GM19193 (cell line): Measurements from ENCODE around the gene RHOT1.

Source experiments
- POLR2A ChIP-seq: IDR thresholded peaks from 4 replicates; pipeline ENCODE4 v1.6.1; 2011; ENCODE audit not compliant: insufficient read depth, insufficient read length; ENCODE audit errors: extremely low read depth

RHOT1 gene

DNA sequence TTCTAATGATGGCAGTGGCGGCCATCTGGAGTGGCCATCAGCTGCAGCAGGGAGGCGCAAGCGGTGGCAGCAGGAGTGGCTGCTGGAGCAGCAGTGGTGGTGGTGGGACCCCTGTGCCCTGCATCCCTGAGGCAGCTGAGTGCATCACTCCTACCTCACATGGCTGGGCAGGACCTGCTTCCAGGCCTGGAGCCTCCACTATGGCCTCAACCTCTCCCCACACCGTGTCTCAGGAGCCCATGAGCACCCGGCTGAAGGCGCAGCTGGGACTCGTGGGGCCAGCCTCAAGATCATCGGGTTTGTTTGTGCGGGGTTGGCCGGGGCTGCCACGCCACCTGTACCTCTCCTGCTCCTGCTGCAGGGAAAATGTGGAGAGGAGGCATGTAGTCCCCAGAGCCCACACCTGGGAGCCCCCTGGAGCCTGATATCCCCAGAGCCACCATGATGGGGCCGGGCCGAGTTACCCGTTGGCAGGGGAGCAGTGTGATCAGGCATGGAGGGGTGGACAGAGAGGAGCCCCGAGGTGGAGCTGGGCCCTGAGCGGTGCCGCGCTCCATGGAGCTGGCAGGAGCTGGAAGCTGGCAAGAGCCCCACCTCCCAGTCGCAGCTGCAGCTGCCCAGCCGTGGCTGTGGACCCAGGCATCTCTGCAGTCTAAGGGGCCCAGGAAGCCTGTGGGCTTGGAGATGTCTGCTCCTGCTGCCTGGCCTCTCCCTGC, 16.7 kb downstream of the RHOT1 start:
- no peak for TF ChIP-seq POLR2A

DNA sequence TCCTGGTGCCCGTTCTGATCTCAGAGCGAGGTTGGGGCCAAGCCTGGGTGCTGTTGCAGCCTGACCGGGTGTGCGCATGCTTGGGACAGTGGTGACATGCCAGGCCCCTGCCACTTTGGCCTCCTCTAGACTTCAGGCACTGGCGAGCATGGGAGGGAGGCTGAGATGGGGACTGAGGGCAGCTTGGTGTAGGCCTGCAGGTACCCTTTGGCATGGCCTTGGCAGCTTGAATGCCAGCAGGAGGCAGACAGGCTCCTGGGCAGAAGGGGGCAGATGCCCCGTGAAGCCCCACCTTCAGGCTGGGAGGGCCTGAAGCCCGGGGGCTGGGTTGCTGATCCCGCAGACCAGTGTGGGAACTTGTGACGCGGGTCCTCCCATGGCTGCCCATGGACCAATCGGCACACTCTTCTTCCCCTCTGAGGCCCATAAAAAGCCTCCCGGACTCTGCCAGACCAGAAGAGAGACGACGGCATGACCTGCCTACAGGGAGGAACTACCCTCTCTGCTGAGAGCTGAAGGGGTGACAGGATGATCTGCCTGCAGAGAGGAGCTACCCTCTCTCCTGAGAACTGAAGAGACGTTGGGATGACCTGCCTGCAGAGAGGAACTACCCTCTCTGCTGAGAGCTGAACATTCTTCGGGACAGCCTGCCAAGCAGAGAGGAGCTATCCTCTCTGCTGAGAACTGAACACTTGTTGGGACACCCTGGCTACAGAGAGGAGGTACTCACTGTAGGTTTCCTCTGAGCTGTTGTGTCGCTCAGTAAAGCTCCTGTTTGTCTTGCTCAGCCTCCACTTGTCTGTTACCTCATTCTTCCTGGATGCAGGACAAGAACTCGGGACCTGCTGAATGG, 17.5 kb downstream of the RHOT1 start:
- no peak for TF ChIP-seq POLR2A

DNA sequence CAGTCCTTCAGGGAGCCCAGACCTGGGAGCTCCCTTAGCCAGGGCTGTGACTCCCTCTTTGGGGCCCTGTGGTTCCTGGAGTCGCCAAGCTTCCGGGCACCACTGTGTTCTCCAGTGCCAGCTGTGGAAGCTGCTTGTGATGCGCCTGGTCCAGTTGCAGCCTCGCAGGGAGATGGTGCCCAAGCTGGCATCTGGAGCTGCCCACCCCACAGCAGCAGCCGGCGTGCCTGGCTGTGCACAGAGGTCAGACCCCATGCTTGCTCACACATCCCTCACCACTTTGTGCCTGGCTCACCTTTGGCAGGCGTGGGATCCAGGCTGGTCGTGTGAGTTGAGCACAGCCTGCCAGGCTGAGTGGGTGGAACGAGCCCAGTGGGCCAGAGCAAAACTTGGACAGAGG, 18.2 kb downstream of the RHOT1 start:
- no peak for TF ChIP-seq POLR2A

DNA sequence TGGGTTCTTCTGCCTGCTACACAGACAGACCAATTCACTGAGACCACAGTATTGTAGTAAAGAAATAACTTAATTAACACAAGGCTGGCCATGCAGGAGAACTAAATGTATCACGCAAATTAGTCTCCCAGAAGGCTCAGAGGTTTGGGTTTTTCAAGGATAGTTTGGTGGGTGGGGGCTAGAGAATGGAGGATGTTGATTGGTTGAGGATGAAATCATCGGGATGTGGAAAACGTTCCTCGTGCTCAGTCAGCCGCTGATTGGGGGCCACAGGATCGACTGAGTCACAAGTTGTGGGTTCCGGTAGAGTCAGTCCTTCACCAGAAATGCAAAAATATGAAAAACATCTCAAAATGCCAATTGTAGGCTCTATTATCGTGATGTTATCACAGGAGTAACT, 18.7 kb downstream of the RHOT1 start:
- TF ChIP-seq POLR2A: no peak

DNA sequence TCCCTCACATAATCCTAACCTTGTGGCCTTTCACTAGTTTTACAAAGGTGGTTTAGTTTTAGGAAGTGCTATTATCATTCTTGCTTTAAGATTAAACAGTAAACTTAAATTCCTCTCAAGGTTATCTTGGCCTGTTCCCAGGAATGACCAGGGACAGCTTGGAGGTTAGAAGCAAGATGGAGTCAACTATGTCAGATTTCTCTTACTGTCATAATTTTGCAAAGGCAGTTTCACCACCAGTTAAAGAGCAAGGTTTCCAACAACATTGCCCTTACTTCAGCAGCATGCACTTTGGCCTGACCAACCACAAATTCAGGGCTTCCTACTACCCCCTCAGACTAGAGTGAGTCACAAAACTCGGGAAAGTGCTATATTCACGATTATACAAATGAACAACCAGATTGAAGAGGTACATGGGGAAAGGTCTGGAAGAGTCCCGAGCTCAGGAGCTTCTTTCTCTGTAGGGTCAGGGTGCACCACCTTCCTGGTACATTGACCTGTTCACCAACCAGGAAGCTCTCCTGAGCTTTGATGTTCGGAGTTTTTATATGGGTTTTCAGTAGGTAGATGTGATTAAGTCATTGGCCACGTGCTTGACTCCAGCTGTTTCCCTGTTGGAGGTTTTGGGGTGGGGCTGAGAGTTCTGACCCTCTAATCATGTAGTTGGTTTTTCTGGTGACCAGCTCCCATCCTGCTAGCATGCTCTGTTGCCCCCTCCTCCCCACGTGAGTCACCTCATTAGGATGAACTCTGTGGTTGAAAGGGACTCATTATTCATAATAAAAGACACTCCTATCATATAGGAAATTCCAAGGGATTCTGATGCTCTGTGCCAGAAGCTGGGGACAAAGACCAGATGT, 19.4 kb downstream of the RHOT1 start:
- no peak for TF ChIP-seq POLR2A

DNA sequence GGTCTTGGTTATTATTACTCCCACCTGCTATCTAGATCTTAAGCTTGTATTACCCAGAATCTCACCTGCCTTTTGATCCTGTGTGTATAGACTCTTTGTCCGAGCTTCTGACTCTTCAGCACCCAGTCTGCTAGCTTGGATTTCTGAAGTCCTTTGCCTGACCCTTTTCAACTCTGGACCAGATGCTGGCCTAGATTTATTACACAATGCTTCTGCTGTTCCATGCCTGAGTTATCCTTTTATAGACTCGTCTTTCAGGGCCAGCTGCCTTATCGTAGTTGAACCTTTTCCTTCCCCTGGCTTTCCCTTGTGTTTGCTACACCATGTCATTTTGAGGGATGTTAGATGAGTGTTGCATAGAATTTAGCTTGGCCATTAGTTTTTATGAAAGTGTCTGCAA, 32.6 kb downstream of the RHOT1 start:
- TF ChIP-seq POLR2A: no peak

DNA sequence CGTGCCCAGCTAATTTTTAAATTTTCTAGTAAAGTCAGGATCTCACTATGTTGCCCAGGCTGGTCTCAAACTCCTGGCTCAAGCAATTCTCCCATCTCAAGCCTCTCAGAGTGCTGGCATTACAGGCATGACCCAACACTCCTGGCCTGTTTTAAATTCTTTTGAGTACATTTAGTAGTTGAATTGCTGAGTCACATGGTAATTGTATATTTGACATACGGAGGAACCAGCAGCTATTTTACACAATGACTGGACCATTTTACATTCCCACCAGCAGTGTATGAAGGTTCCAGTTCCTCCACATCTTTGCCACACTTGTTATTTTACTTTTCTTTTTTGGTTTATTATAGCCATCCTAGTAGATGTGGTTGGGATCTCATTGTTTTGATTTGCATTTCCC, 43.6 kb downstream of the RHOT1 start:
- no peak for TF ChIP-seq POLR2A

DNA sequence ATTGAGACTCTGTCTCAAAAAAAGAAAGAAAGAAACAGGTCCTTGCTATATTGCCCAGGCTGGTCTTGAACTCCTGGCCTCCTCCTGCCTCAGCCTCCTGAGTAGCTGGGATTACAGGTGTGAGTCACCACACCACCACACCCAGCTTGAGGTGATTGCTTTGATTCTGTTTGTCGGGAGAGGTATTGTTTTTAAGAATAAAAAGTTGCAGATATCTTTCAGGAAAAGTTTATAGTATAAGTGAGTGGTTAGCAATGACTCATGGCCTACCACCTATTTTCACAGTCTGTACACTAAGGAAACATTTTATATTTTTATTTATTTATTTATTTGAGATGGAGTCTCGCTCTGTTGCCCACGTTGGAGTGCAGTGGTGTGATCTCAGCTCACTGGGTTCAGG, 45.0 kb downstream of the RHOT1 start:
- no peak for TF ChIP-seq POLR2A

DNA sequence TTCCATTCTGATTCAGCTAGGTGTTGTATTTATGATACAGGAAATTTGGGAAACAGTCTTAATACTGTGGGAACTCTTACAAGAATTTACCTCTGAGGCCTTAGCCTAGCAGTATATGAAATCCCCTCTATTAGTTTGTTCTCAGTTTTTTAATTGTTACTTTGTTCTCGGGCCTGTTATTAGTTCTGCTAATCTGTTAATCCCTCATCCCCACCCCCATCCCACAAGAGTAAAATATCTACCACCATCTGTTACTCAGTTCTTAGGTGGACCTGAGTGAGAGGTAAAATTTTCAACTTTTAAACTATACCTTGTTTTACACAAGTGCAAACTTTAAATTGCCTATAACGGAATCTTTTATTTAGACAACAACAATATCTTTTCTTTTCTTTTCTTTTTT, 47.0 kb downstream of the RHOT1 start:
- no peak for TF ChIP-seq POLR2A

DNA sequence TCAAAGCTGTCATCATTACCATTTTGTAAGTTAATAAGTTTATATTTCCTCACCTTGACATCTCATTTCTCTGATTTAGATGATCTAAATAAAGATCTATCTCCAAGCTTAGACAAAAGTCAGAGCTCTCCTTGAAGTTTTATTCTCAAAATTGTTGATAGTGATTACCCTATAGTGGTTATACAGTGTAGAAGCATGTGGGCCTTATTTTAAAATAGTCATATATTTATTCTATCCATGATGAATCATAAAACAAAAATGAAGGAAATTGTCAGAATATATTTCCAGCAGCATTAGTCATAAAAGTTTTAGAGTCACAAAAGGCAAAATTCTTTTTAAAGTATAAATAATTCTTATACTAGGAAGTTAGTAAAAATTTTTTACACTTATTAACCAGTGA, 49.0 kb downstream of the RHOT1 start:
- no peak for TF ChIP-seq POLR2A

DNA sequence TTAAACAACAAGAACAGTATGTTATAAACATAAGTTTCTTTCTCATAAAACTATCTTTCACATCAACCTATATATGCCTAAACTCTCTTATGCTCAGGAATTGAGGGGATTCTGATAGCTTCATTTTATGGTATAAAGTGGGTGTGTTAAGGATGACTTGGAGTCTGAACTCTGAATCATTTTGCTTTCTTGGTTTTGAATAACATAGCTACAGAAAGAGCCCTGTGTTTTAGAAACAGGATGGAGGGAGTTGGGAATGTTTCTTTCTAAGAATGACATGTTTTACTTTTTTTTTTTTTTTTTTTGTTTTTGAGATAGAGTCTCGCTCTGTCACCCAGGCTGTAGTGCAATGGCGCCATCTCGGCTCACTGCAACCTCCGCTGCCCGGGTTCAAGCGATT, 50.1 kb downstream of the RHOT1 start:
- TF ChIP-seq POLR2A: no peak

DNA sequence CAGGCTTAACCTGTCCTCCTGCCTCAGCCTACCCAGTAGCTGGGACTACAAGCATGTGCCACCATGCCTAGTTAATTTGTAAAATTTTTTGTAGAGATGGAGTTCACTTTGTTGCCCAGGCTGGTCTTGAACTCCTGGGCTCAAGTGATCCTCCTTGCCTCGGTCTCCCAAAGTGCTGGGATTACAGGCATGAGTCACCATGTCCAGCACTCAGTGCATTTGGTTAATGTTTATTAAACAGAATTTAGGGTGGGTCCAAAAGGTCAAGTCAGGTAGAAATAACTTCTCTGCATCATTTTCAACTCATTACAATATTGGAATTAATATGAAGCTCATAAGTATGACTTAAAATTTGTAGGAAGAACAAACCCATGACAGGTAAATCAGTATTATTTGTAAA, 55.7 kb downstream of the RHOT1 start:
- no peak for TF ChIP-seq POLR2A

DNA sequence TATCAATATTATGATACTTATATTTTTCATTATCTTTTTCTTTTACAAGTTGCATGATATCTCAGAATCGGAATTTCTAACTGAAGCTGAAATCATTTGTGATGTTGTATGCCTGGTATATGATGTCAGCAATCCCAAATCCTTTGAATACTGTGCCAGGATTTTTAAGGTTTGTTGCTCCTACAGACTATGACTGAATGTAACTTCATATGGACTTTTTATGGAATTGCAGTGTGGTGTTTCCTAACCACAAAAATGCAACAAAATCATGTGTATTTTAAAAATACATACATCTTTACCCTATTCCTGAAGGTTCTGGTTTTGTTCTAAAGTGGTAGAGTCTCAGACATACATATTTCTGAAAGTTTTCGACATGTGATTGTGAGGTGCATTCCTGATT, 64.6 kb downstream of the RHOT1 start:
- TF ChIP-seq POLR2A: no peak

DNA sequence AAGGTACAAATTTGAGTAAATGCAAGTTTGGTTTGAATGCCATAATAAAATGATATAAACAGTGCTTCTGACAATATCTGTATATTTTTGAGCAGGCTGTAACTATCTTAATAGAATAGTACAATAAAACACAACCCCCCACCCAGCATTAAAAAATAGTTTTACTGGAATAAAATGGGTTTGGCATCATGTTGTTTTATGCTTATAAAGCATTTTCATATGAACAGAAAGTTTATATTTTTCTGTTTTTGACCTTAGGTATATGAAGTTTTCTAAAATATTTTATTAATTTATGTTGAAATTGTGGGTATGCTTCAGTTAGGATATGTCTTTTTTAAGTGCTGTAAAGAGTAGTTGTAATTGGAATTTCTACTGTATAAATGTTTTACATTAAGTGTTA, 66.1 kb downstream of the RHOT1 start:
- TF ChIP-seq POLR2A: no peak

DNA sequence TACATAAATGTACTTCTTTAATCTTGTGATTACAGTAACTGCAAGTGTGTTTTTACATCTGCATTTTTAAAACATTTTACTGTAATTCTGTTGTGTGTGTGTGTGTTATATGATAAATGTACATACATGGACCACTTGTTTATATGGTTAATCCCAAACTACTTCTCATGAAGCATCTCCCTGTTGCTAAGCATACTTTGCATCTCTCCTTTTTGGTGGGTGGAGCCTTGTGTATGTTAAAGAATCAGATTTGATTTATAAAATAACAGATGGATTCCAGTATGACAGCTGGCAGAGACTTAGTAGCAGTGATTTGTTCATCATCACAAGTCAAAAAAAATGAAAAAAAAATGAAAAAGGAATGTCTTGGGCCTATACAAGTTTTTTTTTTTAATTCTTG, 67.3 kb downstream of the RHOT1 start:
- TF ChIP-seq POLR2A: no peak
